SK-MEL-5 (cell line): ENCODE data around the gene EXOSC5. TPM values are rescaled to one million over a fixed set of nuclear protein-coding genes. Genes with fewer than 3 reads are reported as not detected.
"Not testable (repeated sequence)": the region's sequence is repeated elsewhere in the genome, so short reads cannot be mapped to it uniquely, and the experiment has no call there.

Source experiments
- DNase-seq: peaks from one replicate; pipeline ENCODE4 v3.0.0-alpha.2; 2016; ENCODE audit warnings: low read depth, low spot score
- in situ Hi-C: cut with HindIII; loops from 2 replicates; pipeline ENCODE4 v1.10.0; 2016; ENCODE audit warnings: low sequenced_read_pairs, high pct_unique_total_duplicates, low pct_unique_long_range_greater_than_20kb
- total RNA-seq: library from RNA; depleted of rRNA; stranded (reverse); fragments of >200 nt; shearing (Covaris generic); gene quantifications from 2 replicates; pipeline ENCODE4 v1.2.3, GENCODE V29; 2014

Gene EXOSC5
- total RNA-seq, 1 experiment from 2014 or later, result 39.3 TPM

DNA sequence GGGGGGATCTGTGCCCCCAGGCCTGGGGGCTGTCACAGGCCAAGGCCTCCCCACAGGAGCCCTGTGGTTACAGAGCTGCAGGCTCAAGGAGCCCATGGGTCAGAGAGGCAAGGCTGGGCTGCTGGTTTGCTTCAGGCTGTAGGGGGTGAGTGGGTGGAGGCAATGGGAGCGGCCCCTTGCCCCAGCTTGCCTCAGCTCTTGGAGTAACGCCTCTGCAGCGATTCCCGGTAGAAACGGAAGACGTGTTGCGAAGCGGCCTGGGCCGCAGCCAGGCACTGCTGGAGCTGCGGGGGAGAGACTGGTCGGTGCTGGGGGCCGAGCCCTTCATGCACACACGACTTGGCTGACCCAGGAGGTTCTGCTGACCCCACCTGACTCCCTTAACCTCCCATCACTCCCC is 10.7 kb downstream of the EXOSC5 start:
- DNase-seq, result no peak
- in situ Hi-C loops, result no loop called here

GRCh38 chr19:41384351-41384750 is 12.8 kb downstream of the EXOSC5 start:
- no peak for DNase-seq
- in situ Hi-C loops, result no loop called here

GRCh38 chr19:41381536-41381935 is 15.6 kb downstream of the EXOSC5 start:
- DNase-seq, in situ Hi-C loops: not testable (repeated sequence)

DNA sequence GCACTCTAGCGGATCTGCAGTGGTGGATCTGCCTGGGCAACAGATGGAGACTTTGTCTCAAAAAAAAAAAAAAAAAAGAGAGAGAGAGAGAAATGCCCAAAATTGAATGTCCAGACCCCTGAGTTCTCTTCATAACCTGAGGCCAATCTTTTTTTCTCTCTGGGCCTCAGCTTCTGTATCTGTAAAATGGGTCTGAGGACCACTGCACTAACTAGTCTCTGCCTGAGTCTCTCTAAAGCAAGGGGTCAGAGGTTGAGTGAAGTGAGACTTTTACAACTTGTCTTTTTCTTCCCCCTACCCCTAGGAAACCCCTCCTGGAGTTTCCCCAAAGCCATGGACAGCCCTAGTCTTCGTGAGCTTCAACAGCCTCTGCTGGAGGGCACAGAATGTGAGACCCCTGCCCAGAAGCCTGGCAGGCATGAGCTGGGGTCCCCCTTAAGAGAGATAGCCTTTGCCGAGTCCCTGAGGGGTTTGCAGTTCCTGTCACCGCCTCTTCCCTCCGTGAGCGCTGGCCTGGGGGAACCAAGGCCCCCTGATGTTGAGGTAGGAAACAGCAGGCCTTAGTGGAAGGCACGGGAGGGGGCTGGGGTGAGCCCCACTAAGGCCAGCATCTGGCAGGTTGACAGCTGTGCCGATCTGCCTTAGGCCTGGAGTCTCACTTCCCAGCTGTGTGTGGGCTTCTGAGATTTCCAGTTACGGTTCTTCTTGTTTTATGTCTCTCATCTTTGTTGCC is 19.0 kb downstream of the EXOSC5 start:
- in situ Hi-C loops, result no loop called here
- no peak for DNase-seq

GRCh38 chr19:41376998-41377365 is 20.2 kb downstream of the EXOSC5 start:
- in situ Hi-C loops, result no loop called here
- DNase-seq, result no peak

GRCh38 chr19:41376241-41376997 is 20.7 kb downstream of the EXOSC5 start, which contains the start of gene TMEM91:
TSS of gene TMEM91 (plus strand) at chr19:41376533. CDS start at chr19:41378310, 1,777 bp downstream.
- in situ Hi-C loops, result no loop called here
- peak; percentile 27 for DNase-seq

- in situ Hi-C loops, result no loop called here
- no peak for DNase-seq
Measured at GRCh38 chr19:41373993-41374392, 23.2 kb downstream of the EXOSC5 start.

DNA sequence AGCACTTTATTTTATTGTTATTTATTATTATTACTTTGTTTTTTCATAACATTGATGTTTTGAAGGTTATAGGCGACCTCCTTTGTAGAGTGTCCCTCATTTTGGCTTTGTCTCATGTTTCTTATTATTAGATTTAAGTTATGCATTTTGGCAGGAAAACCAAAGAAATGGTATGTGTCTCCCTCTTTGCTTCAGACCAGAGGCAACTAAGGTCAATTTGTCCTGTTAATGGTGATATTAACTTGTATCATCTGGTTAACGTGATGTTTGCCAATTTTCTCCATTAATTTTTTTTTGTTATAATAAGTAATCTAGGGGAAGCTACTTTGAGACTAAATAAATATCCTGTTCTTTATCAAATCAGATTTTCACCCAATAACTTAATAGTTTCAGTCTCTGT is 24.7 kb downstream of the EXOSC5 start:
- DNase-seq, result no peak
- in situ Hi-C loops, result no loop called here

GRCh38 chr19:41371541-41371940 is 25.6 kb downstream of the EXOSC5 start:
- in situ Hi-C loops, result no loop called here
- DNase-seq, result no peak

GRCh38 chr19:41371119-41371518 is 26.0 kb downstream of the EXOSC5 start:
- DNase-seq, in situ Hi-C loops: not testable (repeated sequence)

GRCh38 chr19:41369769-41370168 is 27.4 kb downstream of the EXOSC5 start:
- in situ Hi-C loops, result no loop called here
- DNase-seq, result no peak

- in situ Hi-C loops, result no loop called here
- no peak for DNase-seq
Measured at GRCh38 chr19:41367848-41368301, 29.3 kb downstream of the EXOSC5 start.

GRCh38 chr19:41366089-41366488 is 31.1 kb downstream of the EXOSC5 start:
- DNase-seq, result no peak

GRCh38 chr19:41364524-41365391 is 32.4 kb downstream of the EXOSC5 start:
- in situ Hi-C loops, result no loop called here
- no peak for DNase-seq

More at GRCh38 chr19:41366089-41366488, 31.1 kb downstream of the EXOSC5 start:
- in situ Hi-C loops, result no loop called here

DNA sequence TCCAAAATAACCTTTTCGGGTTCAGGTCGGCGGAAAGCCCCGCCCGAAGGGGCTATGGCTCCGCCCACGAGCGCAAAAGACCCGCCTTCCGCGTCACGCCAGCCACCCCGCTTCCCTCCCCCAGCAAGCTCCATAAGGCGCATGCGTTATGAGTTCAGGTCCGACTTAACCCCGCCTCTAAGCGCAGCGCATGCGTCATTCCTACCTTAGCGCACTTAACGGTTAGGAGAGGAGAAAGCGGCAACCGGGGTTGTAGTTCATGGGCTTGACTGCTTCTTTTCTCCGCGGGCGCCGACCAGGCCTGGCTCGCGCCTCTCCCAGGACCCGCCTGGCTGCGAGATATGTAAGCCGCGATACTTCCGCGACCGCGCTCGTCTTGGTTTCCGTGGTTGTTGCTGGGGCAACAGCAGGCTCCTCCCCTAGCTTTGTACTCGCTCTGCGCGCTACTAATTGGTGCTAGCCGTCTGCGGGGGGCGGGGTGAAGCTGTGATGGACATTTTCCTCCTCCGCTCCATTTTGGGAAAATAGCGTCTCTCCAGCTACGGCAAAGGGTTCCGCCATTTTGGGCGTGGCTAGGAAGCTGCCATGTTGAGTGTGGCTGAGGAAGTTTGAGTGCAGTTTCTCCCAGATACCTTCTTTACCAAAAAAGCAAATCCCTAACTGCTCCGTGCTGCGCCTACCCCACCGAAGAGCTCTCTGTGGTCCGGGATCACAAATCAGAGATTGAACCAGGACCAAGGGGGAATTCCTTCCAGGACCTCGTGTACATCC is 33.2 kb downstream of the EXOSC5 start, which contains the start of gene B9D2:
B9D2 (minus strand) TSS at position 397 of the 771 bp plus-strand sequence. CDS start 630 bp downstream, outside the sequence.
- in situ Hi-C loops, result no loop called here
- DNase-seq, result peak; percentile 98

DNA sequence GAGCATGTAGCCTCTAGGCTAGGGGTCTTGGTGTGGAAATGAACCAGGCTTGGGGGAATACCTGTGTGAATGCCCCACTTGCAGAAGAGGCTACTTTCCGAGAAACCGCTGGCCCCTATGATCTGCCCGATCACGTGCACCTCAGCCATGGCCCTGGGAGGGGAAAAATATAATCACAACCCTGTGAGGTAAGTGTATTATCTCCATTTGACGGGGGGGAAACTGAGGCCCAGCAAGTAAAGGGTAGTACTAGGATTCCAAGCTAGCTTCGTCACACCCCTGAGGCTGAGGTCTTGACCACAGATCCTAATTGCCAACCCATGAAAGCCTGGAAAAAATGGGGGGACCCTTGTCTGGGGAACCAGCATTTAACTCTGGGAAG is 33.8 kb downstream of the EXOSC5 start:
- in situ Hi-C loops, result no loop called here
- no peak for DNase-seq

DNA sequence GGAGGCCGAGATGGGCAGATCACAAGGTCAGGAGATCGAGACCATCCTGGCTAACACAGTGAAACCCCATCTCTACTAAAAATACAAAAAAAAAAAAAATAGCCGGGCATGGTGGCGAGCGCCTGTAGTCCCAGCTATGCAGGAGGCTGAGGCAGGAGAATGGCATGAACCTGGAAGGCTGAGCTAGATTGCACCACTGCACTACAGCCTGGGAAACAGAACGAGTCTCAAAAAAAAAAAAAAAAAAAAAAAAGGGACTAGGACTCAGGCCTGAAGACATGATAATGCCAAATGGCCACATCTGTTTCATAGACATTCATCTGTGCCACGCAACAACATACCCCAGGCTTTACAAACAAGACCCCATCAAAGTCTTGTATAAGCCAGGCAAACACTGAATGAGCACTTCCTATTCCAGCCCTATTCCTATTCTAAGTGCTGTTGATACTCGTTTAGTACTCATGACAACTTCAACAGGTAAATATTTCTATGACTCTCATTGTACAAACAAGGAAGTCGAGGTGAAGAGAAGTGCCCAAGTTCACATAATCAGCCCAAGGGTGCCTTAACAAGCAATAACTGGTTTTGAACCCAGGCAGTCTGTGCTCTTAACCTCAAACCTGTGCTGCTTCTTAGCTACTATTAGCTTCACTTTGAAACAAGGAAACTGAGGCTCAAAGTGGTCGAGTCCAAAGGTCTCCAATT is 34.9 kb downstream of the EXOSC5 start:
- no peak for DNase-seq
- in situ Hi-C loops, result no loop called here
